GM21447 (cell line): ENCODE results near the gene ZNF157.
A peak's percentile ranks its signal among the peaks of the same experiment; 100 is the strongest.
"Not testable (repeated sequence)": the region's sequence is repeated elsewhere in the genome, so short reads cannot be mapped to it uniquely, and the experiment has no call there.

ENCODE experiments used
- ATAC-seq: cut with Tn5 transposase; IDR thresholded peaks from one replicate; pipeline ENCODE4 v1.9.1; 2021; ENCODE audit not compliant: unreplicated experiment

Gene ZNF157

GRCh38 chrX:47370278-47370677 is at the start of gene ZNF157:
Gene ZNF157 (plus strand): TSS chrX:47370578. CDS start chrX:47370669, 91 bp downstream.
- no peak for ATAC-seq

DNA sequence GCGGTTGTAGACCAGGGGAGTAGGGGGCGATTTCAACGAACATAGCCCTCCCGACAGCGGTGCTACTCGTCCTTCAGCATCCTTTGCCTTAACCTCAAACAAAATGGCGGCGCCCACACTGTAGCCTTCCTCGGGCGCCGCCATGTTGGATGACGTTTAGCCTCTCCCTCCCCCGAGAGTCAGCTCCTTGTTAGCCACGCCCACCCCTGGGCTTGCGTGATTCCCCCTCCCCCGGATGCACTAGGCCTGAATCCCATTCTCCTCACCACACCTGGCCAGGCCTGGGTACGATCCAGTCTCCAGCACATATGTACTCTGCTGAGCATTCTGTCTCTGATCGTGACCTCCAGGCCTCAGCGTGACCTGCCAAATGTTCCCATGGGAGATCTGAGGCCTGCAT is 49.0 kb upstream of the ZNF157 start:
- no peak for ATAC-seq

GRCh38 chrX:47321823-47322371 is 48.5 kb upstream of the ZNF157 start:
- ATAC-seq = no peak

DNA sequence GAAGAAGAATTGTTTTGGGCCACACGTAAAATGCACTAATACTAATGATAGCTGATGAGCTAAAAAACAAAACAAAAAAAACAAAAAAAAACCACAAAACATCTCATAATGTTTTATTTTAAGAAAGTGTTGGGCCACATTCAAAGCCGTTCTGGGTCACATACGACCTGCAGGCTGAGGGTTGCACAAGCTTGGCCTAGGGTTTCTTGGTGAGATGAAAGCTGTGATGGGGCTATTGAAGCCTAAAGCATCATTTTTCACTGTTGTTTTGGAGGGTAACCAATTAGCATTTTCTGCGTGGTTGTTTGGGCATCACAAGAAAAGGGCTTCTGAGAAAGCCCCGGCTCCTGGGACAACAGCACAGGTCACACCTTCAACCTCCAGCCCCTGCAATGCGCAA is 42.5 kb upstream of the ZNF157 start:
- no peak for ATAC-seq

DNA sequence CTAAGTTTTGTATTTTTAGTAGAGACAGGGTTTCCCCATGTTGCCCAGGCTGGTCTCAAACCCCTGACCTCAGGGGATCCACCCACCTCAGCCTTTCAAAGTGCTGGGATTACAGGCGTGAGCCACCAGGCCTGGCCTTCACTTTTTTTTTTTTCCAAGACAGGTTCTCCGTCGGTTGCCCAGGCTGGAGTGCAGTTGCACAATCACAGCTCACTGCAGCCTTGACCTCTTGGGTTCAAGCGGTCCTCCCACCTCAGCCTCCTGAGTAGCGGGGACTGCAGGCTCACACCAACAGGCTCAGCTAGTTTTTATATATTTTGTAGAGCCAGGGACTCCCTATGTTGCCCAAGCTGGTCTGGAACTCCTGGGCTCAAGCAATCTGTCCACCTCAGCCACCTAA is 37.6 kb upstream of the ZNF157 start:
- not testable (repeated sequence) for ATAC-seq

- no peak for ATAC-seq
Measured at GRCh38 chrX:47351706-47352105, 18.7 kb upstream of the ZNF157 start.

- no peak for ATAC-seq
Measured at GRCh38 chrX:47358387-47359065, 11.9 kb upstream of the ZNF157 start.

GRCh38 chrX:47360423-47361179 is 9.8 kb upstream of the ZNF157 start:
- ATAC-seq = no peak

GRCh38 chrX:47361538-47362511 is 8.6 kb upstream of the ZNF157 start:
- peak; percentile 90 for ATAC-seq

DNA sequence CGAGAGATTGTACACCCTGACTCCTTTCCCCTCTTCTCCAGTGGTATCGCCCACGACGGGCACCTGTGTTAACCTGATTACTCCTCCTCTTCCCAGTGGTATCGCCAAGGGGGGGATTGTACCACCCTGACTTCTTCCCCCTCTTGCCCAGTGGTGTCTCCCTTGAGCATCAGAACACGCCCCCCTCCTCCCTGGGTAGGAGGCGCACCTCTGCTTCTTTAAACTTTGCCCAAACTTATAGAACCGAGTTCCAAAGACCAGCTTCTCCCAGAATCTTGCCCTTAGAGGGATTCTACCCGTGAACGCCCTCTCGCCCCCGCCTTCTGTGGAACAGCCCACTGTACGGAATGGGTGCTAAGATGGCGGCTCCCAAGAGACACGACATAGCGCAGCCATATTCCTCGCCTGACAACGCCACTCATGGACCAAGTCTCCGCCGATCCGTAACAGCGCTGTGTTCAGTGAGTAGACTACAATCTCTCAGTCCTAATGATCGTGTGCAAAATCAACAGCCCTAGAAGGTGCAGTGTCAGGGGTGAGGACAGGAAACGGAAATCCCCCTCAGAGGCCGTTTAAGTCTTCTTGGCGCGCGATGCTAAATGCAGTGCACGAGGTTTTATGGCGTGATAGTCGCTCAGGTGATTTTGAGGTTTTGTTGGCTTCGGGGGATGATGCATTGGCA is 4.2 kb upstream of the ZNF157 start:
- ATAC-seq = peak; percentile 36

DNA sequence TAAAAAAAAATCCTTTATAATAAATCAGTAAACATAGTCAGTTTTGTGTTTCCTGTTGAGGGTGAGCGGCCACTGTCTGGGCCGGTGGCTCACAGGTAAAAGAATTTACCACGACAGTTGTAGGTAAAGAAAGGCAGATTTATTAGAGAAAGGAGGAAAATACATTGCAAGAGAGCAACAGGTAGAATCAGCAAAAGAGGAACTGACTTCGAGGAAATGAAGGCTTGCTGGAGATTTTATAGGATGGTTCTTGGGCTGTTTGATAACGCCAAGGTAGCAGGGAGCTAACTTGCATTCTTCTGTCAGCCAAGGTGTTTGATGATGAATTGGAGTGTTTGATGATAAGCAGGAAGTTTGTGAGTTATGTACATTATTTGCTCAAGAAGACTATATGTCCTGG is 2.8 kb downstream of the ZNF157 start:
- no peak for ATAC-seq

DNA sequence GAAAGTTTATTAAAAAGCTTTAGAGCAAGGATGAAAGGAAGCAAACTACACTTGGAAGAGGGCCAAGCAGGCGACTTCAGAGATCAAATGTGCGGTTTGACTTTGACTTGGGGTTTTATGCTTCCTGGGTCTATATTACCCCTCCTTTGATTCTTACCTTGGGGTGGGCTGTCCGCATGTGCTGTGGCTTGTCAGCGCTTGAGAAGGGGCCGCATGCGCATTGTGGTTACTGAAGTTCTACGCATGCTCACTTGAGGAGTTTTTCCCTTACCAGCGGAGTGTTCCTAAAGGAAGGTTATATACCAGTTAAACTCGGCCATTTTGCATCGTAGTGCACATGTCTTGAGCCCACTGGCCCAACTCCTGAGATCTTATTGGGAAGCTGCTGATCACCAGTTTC is 9.9 kb downstream of the ZNF157 start:
- ATAC-seq = no peak

DNA sequence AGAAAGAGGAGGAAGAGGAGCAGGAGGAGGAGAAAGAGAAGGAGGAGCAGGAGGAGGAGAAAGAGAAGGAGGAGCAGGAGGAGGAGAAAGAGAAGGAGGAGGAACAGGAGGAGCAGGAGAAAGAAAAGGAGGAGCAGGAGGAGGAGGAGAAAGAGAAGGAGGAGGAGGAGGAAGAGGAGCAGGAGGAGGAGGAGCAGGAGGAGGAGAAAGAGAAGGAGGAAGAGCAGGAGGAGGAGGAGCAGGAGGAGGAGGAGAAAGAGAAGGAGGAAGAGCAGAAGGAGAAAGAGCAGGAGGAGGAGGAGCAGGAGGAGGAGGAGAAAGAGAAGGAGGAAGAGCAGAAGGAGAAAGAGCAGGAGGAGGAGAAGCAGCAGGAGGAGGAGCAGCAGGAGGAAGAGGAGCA is 10.5 kb downstream of the ZNF157 start:
- not testable (repeated sequence) for ATAC-seq

- no peak for ATAC-seq
Measured at GRCh38 chrX:47384502-47384901, 14.1 kb downstream of the ZNF157 start.

- ATAC-seq = no peak
Measured at GRCh38 chrX:47390780-47391179, 20.4 kb downstream of the ZNF157 start.

DNA sequence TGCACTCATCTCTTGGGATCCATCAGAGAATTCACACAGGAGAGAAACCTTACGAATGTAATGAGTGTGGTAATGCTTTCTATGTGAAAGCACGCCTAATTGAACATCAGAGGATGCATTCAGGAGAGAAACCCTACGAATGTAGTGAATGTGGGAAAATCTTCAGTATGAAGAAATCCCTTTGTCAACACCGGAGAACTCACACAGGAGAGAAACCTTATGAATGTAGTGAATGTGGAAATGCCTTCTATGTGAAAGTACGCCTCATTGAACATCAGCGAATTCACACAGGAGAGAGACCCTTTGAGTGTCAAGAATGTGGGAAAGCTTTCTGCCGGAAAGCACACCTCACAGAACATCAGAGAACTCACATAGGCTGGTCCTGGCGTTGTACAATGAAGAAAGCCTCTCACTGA is 42.8 kb downstream of the ZNF157 start:
- ATAC-seq = no peak

DNA sequence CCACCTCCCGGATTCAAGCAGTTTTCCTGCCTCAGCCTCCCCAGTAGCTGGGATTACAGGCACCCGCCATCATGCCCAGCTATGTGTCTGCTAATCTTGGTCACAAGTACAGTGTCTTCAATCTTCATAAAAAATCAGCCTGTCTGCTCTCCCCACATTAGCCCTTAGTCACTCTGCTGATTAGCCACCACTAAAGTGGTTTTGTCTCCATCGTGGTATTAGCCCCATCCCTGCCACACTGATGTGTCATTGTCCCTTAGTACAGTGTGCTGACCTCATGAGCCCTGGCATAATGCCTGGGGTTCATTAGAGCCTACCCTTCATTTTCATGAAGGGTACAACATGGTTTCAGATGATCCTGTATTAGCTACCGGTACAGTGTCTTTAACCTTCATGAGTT is 49.9 kb downstream of the ZNF157 start:
- no peak for ATAC-seq

- no peak for ATAC-seq
Measured at GRCh38 chrX:47420962-47421361, 50.6 kb downstream of the ZNF157 start.

DNA sequence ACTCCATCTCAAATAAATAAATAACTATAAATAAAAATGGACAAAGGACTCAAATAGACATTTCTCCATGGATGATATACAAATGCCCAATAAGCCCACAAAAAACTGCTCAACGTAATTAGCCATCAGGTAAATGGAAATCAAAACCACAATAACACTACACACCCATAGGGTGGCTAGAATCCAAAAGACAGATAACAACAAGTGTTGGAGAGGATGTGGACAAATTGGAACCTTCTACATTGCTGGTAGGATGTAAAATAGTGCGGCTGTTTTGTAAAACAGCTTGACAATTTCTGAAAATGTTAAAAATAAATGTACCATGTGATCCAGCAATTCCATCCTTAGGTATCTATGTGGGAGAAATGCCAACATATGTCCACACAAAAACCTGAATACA is 52.1 kb downstream of the ZNF157 start:
- ATAC-seq = no peak

DNA sequence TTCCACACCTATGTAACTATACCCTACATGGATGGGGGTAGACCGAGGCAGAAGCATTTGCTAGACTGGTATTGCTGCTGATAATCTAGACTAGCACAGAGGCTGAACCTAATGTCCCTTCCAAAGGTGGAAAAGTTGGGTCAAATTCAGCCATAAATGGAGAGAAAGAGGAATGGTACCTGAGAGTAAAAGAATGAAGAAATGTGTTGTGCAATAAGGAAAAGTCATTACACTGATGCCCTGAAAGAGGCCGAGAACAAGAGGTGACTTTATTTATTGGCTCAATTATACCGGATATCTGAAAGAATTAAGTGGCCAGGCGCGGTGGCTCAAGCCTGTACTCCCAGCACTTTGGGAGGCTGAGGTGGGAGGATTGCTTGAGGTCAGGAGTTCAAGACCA is 60.5 kb downstream of the ZNF157 start:
- ATAC-seq = no peak

DNA sequence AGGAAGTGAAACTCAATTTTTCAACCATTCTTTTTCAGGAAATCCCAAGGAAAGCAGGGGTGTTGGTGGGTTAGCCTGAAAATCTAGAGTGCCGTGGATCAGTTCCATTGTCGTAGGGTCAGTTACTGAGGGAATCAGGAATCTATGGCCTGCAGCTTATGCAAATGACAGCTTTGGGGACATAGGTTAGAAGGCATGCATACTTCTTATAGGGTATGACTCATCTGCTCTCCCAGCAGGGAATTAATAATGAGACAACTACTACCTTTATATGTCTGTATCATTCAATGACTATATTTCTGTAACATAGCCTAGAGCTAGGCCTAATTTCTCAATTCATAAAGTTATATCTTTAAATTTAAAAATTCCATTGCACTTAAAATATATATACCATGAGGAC is 76.1 kb downstream of the ZNF157 start:
- ATAC-seq = no peak
